Stimulated activated CD4-positive, alpha-beta T cell treated with anti-CD3 and anti-CD28 coated beads, TNF-alpha, amount 100 ng/mL, for 24 hours (primary cell): ENCODE data around the gene MYL9.
"Not testable (repeated sequence)": the region's sequence is repeated elsewhere in the genome, so short reads cannot be mapped to it uniquely, and the experiment has no call there.

Experiments
- DNase-seq, 3 experiments: peaks; one replicate each; pipeline ENCODE4 v3.0.0-alpha.2; 2020; ENCODE audit warnings: low read depth in 3 of 3

Gene MYL9

DNA sequence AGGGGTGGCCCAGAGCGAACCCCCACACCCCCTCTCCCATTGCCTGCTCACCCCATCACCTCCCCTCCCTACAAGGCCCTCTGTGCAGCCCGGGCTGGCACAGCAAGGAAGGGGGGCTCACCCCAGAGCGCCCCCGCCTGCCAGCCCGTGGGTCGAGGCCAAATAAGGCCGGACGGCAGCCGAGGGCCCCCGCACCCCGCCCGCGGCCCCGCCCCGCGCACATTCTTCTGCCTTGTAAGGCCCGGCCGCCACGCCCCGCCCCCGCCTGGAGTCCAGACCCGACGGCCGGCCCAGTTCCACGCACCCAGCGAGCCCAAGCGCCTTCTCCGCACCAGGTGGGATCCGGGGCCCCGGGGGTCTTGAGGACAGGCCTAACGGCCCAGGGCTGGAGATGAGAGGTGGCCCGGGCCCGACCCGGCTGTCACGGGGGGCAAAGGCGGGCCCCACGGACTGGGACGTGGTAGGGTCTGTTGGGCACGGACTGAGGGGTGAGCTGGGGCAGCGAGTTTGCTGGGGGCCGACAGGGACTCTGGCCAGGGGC is at the start of gene MYL9:
Gene MYL9, plus strand, starts transcription at position 293 of the 541 bp plus-strand sequence. CDS start 3,366 bp downstream, outside the sequence.
- DNase-seq: no peak

DNA sequence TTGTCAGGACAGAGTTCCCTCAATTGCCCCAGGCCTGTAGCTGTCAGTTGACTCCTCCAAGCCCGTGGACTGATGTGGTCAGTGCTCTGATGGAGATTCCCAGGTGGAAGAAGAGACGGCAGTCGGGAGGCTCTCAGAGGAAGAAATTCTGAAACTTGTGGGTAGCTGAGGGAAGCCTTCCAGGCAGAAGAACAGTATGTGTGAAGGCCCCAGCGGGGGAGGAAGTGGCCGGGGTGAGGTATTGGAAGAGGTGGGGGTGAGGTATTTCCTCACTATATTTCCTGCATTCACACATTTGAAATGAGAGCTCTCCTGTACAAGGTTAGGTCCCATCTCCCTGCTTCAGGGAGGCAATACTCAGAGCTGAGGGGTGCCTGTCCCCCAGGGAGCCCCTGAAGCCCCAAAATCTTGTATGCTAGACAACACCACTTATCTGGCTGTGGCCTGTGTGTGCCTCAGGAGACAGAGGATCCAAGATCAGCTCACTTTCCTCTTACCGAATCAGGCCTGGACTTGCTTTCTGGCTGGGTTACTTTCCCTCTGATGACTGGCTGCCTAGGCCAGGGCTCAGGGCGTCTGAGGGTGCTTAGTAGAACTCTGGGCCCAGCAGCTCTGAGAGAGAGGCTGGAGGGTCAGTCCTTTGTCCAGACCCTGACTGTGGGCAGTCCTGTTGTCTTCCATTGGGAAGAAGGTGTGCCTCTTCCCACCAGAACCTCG is 49.3 kb upstream of the MYL9 start:
- DNase-seq: peak; percentile 15 to 55 (median 22)

DNA sequence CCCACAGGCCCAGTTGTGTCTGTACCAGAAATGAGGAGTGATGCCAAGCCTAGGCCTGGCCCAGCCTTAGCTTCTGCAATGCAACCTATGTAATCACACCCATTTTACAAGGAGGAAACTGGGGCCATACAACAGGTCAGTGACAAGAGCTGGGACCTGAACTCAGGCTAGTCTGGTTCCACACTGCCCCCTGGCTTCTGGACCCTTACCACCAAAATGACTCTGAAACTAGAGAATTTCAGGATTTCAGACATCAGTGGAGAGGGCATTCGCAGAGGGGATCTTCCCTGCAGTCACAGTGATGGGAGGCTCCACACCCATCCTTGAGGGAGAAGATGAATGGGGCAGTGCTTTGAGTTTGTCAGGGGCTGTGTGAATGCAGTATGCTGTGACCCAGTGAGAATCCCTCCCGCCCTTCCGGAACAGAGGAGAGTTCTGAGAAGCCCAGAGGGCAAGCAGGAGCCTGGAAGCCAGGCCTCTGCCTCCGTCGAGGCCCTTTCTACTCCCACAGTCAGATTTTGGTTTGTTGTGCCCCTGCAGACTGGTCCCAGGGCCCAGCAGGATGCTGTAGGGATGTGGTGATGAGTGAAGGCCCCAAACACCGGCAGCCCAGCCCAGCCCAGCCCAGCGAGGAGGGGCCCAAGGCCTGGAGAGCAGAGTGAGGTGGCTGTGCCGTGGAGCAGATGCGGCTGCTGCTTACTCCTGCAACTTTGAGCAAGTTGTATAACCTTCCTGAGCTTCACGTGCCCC is 48.1 kb upstream of the MYL9 start:
- no peak for DNase-seq

DNA sequence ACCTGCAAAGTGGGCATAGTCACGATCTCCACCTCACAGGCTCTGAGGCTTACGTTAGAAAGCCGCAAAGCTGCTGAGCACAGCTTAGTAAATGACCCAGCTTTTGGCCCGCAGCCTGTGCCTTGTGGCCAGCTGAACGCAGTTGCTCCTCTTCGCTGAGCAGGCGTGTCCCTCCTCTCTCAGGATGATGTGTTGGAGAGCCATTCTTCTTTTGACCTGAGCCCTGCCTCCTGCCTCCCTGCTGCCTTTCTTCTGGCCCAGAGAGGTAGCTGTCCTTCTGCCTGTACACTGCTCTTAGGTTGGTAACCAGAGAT is 47.6 kb upstream of the MYL9 start:
- no peak for DNase-seq

DNA sequence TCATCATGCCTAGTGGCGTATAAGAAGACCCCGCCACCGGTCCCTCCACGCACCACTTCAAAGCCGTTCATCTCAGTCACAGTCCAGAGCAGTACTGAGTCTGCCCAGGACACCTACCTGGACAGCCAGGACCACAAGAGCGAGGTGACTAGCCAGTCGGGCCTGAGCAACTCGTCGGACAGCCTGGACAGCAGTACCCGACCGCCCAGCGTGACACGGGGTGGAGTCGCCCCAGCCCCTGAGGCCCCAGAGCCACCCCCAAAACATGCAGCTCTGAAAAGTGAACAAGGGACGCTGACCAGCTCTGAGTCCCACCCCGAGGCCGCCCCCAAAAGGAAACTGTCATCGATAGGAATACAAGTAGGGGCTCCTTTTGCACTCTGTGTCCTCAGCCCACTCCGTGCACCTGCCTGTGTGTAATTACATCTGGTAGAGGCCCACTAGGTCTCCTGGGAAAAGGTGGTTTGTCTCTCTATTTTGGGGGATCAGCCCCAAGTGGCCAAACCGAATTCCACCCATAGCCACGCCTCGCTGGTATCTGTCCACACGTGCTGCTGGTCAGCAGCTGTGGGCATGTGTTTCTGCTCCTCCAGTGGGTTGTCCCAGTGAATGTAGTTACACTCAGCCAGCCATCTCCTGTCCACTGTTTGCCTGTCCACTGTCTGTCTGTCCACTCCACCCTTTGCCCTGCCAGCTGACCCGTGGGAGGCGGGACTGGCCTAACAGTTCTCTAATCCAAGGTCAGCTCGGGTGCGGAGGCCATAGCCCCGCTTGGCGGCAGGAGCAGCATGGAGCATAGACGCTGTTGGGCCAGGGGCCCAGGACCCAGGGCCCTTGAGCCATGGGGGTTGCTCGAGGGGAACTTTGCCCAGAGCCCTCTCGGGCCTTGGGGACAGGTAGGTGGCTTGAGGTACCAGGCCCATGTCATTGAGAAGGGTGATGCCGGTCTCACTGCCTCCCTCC is 44.3 kb upstream of the MYL9 start:
- no peak for DNase-seq

DNA sequence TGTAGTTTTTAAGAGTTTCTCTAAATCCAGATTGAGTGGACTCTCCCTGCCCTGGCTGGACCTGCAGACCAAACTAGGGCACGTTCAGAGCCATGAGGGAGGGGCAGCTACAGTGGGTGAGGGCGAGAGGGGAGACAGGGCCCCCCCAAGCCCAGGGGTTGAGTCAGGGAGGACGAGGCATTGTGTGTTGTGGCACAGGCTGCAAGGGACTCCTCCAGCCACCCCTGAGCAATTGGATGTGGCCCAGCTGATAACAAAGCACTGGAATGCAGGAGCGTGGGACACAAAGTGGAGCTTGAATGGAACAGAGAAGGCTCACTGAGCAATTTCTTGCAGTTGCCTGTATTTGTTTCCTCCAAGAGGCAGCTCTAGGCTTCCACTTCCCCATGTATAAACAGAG is 43.5 kb upstream of the MYL9 start:
- no peak for DNase-seq

DNA sequence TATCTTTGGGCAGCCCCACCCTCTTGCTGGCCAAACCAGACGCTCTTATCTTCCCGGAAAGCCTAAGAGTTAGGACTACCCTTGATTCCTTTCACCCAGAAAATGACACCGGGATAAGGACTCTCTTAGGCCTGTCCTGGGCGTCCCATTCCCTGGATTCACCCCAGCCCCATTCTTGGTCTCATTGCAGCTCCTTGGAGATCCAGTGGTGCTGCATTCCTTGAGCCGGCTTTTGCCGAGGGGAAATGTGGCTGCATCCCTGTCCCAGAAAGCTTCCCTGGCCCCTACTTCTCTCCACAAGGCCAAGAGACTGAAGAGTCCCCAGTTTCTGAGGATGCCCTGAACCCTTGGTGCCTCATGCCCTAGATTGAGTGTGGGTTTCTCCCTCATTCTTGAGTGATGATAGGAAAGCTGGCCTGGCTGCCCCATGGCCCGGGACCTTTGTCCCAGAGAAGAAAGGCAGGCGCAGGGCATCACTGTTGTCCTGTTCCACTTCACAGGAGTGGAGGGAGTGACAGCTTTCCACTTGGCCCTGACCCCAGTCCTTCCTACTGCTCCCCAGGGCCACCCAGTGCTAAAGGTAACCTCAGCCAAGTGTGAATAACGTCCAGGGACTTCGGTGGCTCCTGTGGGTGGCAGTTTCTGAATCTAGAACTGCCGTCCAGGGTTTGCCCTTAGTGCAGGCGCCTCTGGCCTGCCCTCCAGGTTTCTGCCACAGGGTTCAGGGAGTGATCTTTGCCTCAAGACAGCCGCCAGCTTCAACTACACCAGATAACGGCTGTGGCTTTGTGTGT is 42.7 kb upstream of the MYL9 start:
- DNase-seq: no peak

DNA sequence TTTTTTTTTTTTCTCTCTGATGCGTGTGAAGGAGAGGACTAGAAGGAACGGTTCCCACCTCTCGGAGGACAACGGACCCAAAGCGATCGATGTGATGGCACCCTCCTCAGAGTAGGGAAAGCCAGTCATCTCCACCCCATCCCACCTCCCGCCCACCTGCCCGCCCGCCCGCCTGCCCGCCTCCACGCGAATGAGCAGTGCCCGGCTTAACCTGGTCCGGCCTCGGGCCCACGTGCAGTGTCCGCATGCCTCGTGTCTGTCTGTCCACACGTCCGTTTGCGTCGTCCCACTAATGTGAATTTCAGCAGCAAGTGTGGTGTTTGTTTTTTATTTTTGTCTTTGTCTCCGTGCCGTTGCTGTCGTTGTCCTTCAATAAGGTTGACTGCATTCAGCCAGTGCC is 42.1 kb upstream of the MYL9 start:
- DNase-seq: no peak

DNA sequence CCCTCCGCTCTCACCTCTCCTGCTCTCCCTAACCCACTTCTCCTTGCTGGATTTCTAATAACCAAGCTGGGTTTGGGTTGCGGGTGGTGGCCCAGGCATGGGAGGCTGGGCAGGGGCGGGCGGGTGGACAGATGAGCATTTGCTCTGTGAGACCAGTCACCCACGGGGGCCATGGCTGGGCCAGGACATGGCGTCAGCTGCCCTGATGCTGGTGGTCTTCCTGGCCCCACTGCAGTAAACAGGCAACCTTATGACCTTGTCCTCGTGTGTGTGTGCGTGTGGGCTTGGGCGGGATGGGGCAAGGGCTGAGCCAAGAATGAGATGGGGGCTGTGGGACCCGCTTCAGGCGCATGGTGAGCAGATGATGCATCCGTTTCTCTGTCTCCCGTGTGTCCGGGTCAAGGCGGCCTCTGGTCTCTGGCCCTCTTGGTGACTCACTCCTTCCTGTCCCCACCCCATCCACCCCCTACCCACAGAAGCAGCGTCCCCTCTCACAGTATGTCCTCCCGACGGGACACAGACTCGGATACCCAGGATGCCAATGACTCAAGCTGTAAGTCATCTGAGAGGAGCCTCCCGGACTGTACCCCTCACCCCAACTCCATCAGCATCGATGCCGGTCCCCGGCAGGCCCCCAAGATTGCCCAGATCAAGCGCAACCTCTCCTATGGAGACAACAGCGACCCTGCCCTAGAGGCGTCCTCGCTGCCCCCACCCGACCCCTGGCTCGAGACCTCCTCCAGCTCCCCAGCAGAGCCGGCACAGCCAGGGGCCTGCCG is 41.4 kb upstream of the MYL9 start:
- DNase-seq: no peak

DNA sequence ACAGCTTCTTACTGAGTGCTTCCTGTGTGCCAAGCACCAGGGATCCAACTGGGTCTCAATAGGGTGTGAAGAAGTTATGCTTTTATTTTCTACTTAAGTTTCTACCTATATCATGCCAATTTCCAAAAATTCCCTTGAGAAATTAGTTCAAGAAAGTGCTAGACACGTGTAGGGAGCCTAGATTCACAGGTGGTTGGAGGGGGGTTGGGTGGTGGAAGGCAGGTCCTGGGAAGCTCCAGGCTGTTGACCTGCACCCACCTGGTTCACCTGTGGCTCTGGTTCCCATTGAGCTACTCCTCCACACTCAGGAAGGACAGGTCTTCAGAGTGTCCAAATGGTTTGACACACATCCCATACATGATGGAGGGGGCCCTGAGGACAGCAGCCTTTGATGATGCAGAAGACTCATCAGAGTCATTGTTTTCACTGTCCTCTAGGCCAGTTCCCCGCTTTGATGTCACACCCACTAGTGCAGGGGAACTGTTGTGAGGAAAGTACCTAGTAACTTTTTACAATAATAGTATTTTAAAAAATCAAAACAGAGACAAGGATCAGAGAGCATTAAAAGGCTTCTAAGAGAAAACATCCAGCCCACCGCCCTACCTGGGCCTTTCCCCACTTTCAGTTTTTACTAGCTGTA is 39.8 kb upstream of the MYL9 start:
- no peak for DNase-seq

DNA sequence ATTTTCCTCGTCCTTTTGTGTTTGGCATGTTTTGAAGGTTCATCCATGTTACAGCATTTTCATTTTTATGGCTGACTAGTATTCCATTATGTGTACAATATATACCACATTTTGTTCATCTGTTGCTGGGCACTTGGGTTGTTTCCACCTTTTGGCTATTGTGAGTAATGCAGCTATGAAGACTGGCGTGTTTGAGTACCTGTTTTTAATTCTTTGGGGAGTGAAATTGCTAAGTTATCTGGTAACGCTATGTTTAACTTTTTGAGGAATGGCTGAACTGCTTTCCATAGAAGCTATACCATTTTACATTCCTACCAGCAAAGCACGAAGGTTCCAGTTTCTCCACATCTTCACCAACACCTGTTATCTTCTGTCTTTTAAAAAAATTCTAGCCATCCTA is 37.0 kb upstream of the MYL9 start:
- no peak for DNase-seq

DNA sequence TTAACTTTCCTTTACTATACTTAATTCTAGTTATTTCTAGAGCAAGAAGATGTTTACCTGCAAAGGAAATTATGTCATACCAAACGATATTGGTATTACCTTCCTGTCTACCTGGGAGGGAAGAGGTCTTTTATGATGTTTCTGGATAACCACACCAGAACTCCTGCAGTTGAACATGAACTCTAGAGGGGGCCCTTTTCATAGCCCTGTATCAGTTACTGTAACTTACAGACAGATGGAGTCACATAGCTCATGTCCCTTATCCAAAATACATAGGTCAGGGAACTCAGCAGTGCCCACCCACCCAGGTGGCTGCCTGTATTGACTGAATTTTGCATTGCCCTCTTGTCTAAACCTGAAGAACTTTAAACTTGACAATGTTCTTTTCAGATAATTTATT is 35.1 kb upstream of the MYL9 start:
- no peak for DNase-seq

DNA sequence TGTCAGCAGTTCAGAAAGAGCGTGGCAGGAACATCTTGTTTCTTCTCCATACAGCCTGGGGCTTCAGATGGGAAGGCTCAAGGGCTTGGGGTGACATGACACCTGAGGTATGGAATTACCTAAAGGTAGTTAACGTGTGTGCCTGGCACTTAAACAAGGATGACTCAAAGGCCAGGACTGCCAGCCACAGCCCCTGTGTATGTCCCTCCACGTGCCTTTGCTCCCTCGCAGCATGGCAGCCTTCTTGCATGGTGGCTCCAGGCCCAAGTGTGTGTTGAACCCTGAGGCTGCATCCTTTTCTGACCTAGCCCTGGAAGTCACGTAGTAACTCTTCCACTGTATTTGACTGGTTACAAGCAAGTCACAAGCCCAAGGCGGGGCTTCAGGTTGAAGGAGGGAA is 33.6 kb upstream of the MYL9 start:
- DNase-seq: no peak

DNA sequence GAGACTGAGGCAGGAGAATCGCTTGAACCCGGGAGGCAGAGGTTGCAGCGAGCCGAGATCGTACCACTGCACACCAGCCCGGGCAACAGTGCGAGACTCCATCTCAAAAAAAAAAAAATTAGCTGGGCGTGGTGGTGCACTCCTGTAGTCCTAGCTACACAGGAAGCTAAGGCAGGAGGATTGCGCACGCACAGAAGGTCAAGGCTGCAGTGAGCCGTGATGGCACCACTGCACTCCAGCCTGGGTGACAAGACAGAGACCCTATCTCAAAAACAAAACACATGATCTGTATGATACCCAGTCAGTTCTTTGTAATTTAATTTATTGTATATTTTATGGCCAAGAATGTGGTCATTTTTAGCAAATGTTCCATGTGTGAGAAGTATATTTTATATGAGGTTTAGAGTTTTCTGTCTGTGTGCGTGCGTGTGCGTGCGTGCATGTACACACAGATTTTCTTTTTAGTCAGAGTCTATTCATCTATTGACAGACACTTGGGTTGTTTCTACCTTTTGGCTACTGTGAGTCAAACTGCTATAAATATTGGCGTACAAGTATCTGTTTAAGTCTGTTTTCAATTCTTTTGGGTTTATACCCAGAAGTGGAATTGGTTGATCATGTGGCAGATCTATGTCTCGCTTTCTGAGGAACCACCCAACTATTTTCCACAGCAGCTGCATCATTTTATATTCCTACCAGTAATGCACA is 22.2 kb upstream of the MYL9 start:
- DNase-seq: no peak

DNA sequence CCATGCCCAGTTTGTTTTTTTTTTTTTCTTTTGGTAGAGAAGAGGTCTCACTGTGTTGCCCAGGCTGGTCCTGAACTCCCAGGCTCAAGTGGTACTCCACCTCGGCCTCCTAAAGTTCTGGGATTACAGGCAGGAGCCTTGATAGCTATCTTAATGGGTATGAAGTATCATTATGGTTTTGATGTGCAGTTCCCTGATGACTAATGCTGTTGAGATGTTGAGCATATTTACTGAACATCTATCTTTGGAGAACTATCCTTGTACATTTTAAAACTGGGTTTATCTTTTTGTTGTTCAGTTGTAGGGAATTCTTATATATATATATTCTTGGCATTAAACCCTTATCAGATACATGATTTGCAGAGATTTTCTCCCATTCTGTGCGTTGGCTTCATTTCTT is 21.4 kb upstream of the MYL9 start:
- no peak for DNase-seq

DNA sequence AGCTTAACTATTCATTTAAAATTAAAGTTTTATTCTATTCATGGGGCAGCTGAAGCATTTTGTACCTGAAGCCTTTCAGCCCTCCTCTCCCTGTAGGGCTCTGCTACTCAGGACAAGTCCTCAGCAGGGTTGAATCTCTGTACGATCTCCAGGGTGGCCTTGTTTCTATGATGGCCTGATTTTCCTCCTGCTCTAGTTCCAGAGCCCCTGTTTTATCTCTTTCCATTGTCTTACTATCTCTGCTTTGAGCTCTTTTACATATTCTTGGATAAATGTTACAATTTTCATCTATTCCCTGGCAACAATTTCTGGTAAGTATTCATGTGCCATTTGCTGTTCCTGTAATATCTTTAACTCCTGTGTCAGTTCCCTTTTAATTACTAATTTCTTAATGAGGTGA is 19.8 kb upstream of the MYL9 start:
- no peak for DNase-seq

DNA sequence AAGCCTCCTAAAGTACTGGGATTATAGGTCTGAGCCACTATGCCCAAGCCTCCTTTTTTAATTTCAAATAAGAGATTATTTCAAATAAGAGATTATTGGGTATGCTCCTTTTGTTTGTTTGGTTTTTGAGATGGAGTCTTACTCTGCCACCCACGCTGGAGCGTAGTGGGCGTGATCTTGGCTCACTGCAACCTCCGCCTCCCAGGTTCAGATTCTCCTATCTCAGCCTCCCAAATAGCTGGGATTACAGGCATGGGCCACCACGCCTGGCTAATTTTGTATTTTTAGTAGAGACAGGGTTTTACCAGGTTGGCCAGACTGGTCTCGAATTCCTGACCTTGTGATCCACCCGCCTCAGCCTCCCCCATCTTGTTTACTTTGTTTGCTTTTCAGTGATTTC is 18.9 kb upstream of the MYL9 start:
- DNase-seq: not testable (repeated sequence)

DNA sequence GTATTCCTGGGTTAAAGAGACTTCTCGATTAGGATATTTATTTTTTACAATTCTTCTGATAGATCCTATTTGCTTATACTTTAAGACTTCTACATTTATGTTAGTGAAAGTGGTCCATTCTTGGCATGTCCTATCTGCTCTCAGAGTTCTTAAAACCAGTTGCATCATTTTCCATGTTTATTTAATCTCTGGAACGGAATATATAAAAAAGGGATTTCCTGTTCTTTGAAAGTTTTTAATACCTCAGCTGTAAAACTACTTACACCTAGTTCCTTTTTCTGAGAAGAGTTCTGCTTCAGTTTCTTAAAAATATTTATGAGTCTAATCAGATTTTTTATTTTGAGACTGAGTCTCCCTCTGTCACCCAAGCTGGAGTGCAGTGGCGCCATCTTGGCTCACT is 18.0 kb upstream of the MYL9 start:
- DNase-seq: no peak

DNA sequence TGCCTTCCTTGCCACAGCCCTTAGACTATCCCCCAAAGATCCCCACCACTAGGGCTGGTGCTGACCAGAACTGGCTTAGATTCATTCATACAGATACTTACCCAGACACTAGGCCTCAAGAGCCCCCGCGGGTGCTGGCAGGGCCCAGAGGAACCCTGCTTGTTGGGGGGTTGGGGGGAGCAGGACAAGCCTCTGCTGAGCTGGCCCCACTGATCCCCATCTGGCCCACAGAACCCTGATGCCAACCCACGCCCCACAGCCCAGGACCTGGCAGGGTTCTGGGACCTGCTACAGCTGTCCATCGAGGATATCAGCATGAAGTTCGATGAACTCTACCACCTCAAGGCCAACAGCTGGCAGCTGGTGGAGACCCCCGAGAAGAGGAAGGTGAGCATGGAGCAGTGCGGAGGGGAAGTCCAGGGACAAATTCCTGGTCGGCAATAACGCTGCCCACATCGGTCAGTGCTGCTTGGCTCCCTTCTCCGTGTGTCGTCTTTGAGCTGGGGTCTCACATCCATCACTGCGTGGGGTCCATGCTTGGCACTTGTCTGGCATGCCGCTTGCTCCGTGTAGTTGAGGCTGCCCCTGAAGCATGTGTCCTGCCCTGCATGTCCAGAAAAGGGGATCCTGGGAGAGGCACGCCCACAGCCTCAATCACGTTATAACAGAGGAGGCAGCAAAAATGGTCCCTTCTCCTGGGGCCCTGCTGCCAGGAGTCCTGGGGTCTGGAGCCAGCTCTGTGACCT is 15.5 kb upstream of the MYL9 start:
- DNase-seq: no peak
